AG04450 (cell line): Measurements from ENCODE around the gene CLDN34. TPM values are rescaled to one million over a fixed set of nuclear protein-coding genes. Genes with fewer than 3 reads are reported as not detected.

ENCODE experiments used
- CTCF ChIA-PET: fragments of 300-600, 350-600 bp; formaldehyde crosslinking; extraction: SDS; loops from one replicate; lab custom pipeline; 2022; ENCODE audit warnings: antibody characterized with exemption, inconsistent platforms; lab: Charles Lee
- POLR2A ChIA-PET: fragments of 350-600 bp; formaldehyde crosslinking; extraction: SDS; loops from one replicate; lab custom pipeline; 2021; ENCODE audit warnings: antibody characterized with exemption, inconsistent platforms; lab: Yijun Ruan, JAX
- DNase-seq: peaks from one replicate; pipeline ENCODE4 v3.0.0-alpha.2; 2011; ENCODE audit warnings: low read depth, low spot score
- H3K27ac ChIP-seq: one replicate; pipeline ENCODE4 v1.5.1; 2012; ENCODE audit warnings: low read depth, low read length, control low read depth
- H3K27me3 ChIP-seq: one replicate; pipeline ENCODE4 v1.6.0; 2012; ENCODE audit warnings: low read length; ENCODE audit not compliant: control insufficient read depth, insufficient read depth
- H3K4me3 ChIP-seq: 2 replicates; pipeline ENCODE4 v1.5.1; 2011; ENCODE audit warnings: mild to moderate bottlenecking, low read depth, low read length, control low read depth
- H3K9me3 ChIP-seq: 2 replicates; pipeline ENCODE4 v1.5.1; 2012; ENCODE audit warnings: low read length; ENCODE audit not compliant: control insufficient read depth, insufficient read depth
- CTCF ChIP-seq: IDR thresholded peaks from 2 replicates; pipeline ENCODE4 v1.5.1; 2011; ENCODE audit warnings: low read depth, low read length, control low read depth, inconsistent platforms
- polyA plus RNA-seq: library from polyadenylated mRNA; depleted of rRNA; stranded (reverse); fragments of >200 nt; gene quantifications from 2 replicates; pipeline ENCODE4 v1.2.3, GENCODE V29; 2011

The CLDN34 gene
- polyA plus RNA-seq, 1 experiment = 0.11 TPM

- no peak overlapping the region for H3K27ac ChIP-seq
These were observed 26.7 kb upstream of the CLDN34 start for GRCh38 chrX:9940421-9940820.

GRCh38 chrX:9942086-9942485 is 25.1 kb upstream of the CLDN34 start:
- ChIA-PET POLR2A (no interaction called here), CTCF (no interaction called here)
- TF ChIP-seq CTCF = no peak
- Histone ChIP-seq H3K9me3 (no peaks in the 10 kb centered on the region; the same call in 1 of the 2 replicates), H3K27me3 (no peaks in the 10 kb centered on the region), H3K4me3 (no peak overlapping the region), H3K27ac (no peak overlapping the region)
- DNase-seq = no peak

More at GRCh38 chrX:9940421-9940820, 26.7 kb upstream of the CLDN34 start:
- ChIA-PET CTCF (no interaction called here), POLR2A (no interaction called here)
- DNase-seq = peak; percentile 20
- no peak for TF ChIP-seq CTCF
- Histone ChIP-seq H3K4me3 (no peak overlapping the region), H3K9me3 (no peaks in the 10 kb centered on the region; the same call in 1 of the 2 replicates), H3K27me3 (no peaks in the 10 kb centered on the region)

- POLR2A ChIA-PET = no interaction called here
- TF ChIP-seq CTCF = no peak
These were observed 23.7 kb upstream of the CLDN34 start for GRCh38 chrX:9943420-9943819.

GRCh38 chrX:9947131-9947794 is 19.9 kb upstream of the CLDN34 start:
- H3K27ac ChIP-seq = no peak overlapping the region
- TF ChIP-seq CTCF = no peak
- H3K4me3 ChIP-seq = no peak overlapping the region
- ChIA-PET CTCF (no interaction called here), POLR2A (no interaction called here)
- no peaks in the 10 kb centered on the region for H3K27me3 ChIP-seq
- no peak for DNase-seq
- no peaks in the 10 kb centered on the region for H3K9me3 ChIP-seq

More at GRCh38 chrX:9943420-9943819, 23.7 kb upstream of the CLDN34 start:
- no peak for DNase-seq
- CTCF ChIA-PET = no interaction called here
- no peak overlapping the region for H3K4me3 ChIP-seq
- no peaks in the 10 kb centered on the region for H3K9me3 ChIP-seq
- no peak overlapping the region for H3K27ac ChIP-seq
- H3K27me3 ChIP-seq = no peaks in the 10 kb centered on the region

GRCh38 chrX:9948406-9948805 is 18.8 kb upstream of the CLDN34 start:
- no peak for DNase-seq
- Histone ChIP-seq H3K9me3 (peaks cover 7% of the 10 kb centered on the region), H3K4me3 (no peak overlapping the region), H3K27me3 (no peaks in the 10 kb centered on the region), H3K27ac (no peak overlapping the region)
- no peak for TF ChIP-seq CTCF
- ChIA-PET POLR2A (no interaction called here), CTCF (no interaction called here)
